HEK293 (cell line): ENCODE data around the gene SAP30L.

Source experiments
- GLI4 ChIP-seq: fragments of 450-650 bp; formaldehyde crosslinking; IDR thresholded peaks from 2 replicates; pipeline ENCODE4 v1.5.1; 2016; ENCODE audit warnings: missing biosample characterization, missing genetic modification characterization
- GLIS2 ChIP-seq: fragments of 450-650 bp; formaldehyde crosslinking; IDR thresholded peaks from 2 replicates; pipeline ENCODE4 v1.5.1; 2016; ENCODE audit warnings: missing biosample characterization, missing genetic modification characterization
- HIC1 ChIP-seq: fragments of 450-650 bp; formaldehyde crosslinking; IDR thresholded peaks from 2 replicates; pipeline ENCODE4 v1.5.1; 2016; ENCODE audit warnings: missing biosample characterization, missing genetic modification characterization
- KLF9 ChIP-seq: fragments of 450-650 bp; formaldehyde crosslinking; IDR thresholded peaks from 2 replicates; pipeline ENCODE4 v1.5.1; 2016; ENCODE audit warnings: missing biosample characterization, missing genetic modification characterization, low read depth
- PATZ1 ChIP-seq: fragments of 450-650 bp; formaldehyde crosslinking; IDR thresholded peaks from 2 replicates; pipeline ENCODE4 v1.5.1; 2016; ENCODE audit warnings: missing biosample characterization, missing genetic modification characterization
- PRDM2 ChIP-seq: fragments of 450-650 bp; formaldehyde crosslinking; IDR thresholded peaks from 2 replicates; pipeline ENCODE4 v1.5.1; 2016; ENCODE audit warnings: missing biosample characterization, missing genetic modification characterization, borderline replicate concordance
- SP2 ChIP-seq: fragments of 450-650 bp; formaldehyde crosslinking; IDR thresholded peaks from 2 replicates; pipeline ENCODE4 v1.5.1; 2016; ENCODE audit warnings: missing biosample characterization, missing genetic modification characterization
- WT1 ChIP-seq: fragments of 450-650 bp; formaldehyde crosslinking; IDR thresholded peaks from 2 replicates; pipeline ENCODE4 v1.5.1; 2016; ENCODE audit warnings: missing biosample characterization, missing genetic modification characterization
- ZBTB10 ChIP-seq: fragments of 450-650 bp; formaldehyde crosslinking; IDR thresholded peaks from 2 replicates; pipeline ENCODE4 v1.5.1; 2016; ENCODE audit warnings: missing biosample characterization, missing genetic modification characterization
- ZBTB21 ChIP-seq: fragments of 450-650 bp; formaldehyde crosslinking; IDR thresholded peaks from 2 replicates; pipeline ENCODE4 v1.5.1; 2017; ENCODE audit warnings: missing biosample characterization, missing genetic modification characterization
- ZBTB48 ChIP-seq: fragments of 450-650 bp; formaldehyde crosslinking; IDR thresholded peaks from 2 replicates; pipeline ENCODE4 v1.5.1; 2016; ENCODE audit warnings: missing biosample characterization, missing genetic modification characterization
- ZNF211 ChIP-seq: fragments of 450-650 bp; formaldehyde crosslinking; IDR thresholded peaks from 2 replicates; pipeline ENCODE4 v1.5.1; 2016; ENCODE audit warnings: low read depth, missing biosample characterization, missing genetic modification characterization
- ZNF311 ChIP-seq: fragments of 450-650 bp; formaldehyde crosslinking; IDR thresholded peaks from 2 replicates; pipeline ENCODE4 v1.5.1; 2017; ENCODE audit warnings: missing biosample characterization, missing genetic modification characterization, borderline replicate concordance
- ZNF394 ChIP-seq: fragments of 450-650 bp; formaldehyde crosslinking; IDR thresholded peaks from 2 replicates; pipeline ENCODE4 v1.5.1; 2016; ENCODE audit warnings: missing biosample characterization, missing genetic modification characterization, mild to moderate bottlenecking, moderate library complexity, borderline replicate concordance
- ZNF510 ChIP-seq: fragments of 450-650 bp; formaldehyde crosslinking; IDR thresholded peaks from 2 replicates; pipeline ENCODE4 v1.5.1; 2018; ENCODE audit warnings: mild to moderate bottlenecking, missing genetic modification characterization, missing biosample characterization; ENCODE audit not compliant: insufficient replicate concordance
- ZNF514 ChIP-seq: fragments of 450-650 bp; formaldehyde crosslinking; IDR thresholded peaks from 2 replicates; pipeline ENCODE4 v1.5.1; 2016; ENCODE audit warnings: missing biosample characterization, missing genetic modification characterization
- ZNF549 ChIP-seq: fragments of 450-650 bp; IDR thresholded peaks from 2 replicates; pipeline ENCODE4 v1.5.1; 2018; ENCODE audit warnings: missing biosample characterization, missing genetic modification characterization, mild to moderate bottlenecking, inconsistent platforms, moderate library complexity
- ZNF561 ChIP-seq: fragments of 450-650 bp; IDR thresholded peaks from 2 replicates; pipeline ENCODE4 v1.5.1; 2018; ENCODE audit warnings: missing biosample characterization, missing genetic modification characterization, borderline replicate concordance
- ZNF600 ChIP-seq: fragments of 450-650 bp; formaldehyde crosslinking; IDR thresholded peaks from 2 replicates; pipeline ENCODE4 v1.5.1; 2016; ENCODE audit warnings: missing biosample characterization, missing genetic modification characterization
- ZNF701 ChIP-seq: fragments of 450-650 bp; formaldehyde crosslinking; IDR thresholded peaks from 2 replicates; pipeline ENCODE4 v1.5.1; 2016; ENCODE audit warnings: missing biosample characterization, missing genetic modification characterization
- ZNF76 ChIP-seq: fragments of 450-650 bp; formaldehyde crosslinking; IDR thresholded peaks from 2 replicates; pipeline ENCODE4; 2016; ENCODE audit warnings: low read depth, missing biosample characterization, missing genetic modification characterization, borderline replicate concordance
- ZNF768 ChIP-seq: fragments of 450-650 bp; formaldehyde crosslinking; IDR thresholded peaks from 2 replicates; pipeline ENCODE4 v1.5.1; 2018; ENCODE audit warnings: missing biosample characterization, mild to moderate bottlenecking, missing genetic modification characterization
- ZSCAN16 ChIP-seq: fragments of 450-650 bp; formaldehyde crosslinking; IDR thresholded peaks from 2 replicates; pipeline ENCODE4 v1.5.1; 2016; ENCODE audit warnings: missing biosample characterization, missing genetic modification characterization
- ZSCAN23 ChIP-seq: fragments of 450-650 bp; formaldehyde crosslinking; IDR thresholded peaks from 2 replicates; pipeline ENCODE4 v1.5.1; 2016; ENCODE audit warnings: missing biosample characterization, missing genetic modification characterization
- ZSCAN30 ChIP-seq: fragments of 450-650 bp; IDR thresholded peaks from 2 replicates; pipeline ENCODE4 v1.5.1; 2018; ENCODE audit warnings: missing biosample characterization, mild to moderate bottlenecking, missing genetic modification characterization, moderate library complexity
- ZXDB ChIP-seq: fragments of 450-650 bp; formaldehyde crosslinking; IDR thresholded peaks from 2 replicates; pipeline ENCODE4 v1.5.1; 2016; ENCODE audit warnings: missing biosample characterization, missing genetic modification characterization

SAP30L gene

GRCh38 chr5:154446195-154447088, 645 bp downstream of the SAP30L start (continued):
- TF ChIP-seq PRDM2 (tag by site-specific recombination) (no peak), ZNF76 (0 out of 2 replicates have a peak, but pooled peaks have one; percentile 14), ZNF549 (tag by site-specific recombination) (no peak), ZNF768 (no peak), WT1 (tag by site-specific recombination) (no peak), HIC1 (tag by site-specific recombination) (peak; percentile 13; the same call in 1 of the 2 replicates), KLF9 (peak; percentile 68; the same call in 1 of the 2 replicates), SP2 (tag by site-specific recombination) (peak; percentile 64; the same call in 1 of the 2 replicates), ZXDB (tag by site-specific recombination) (peak; percentile 12; the same call in 1 of the 2 replicates), ZSCAN23 (tag by site-specific recombination) (no peak), GLI4 (tag by site-specific recombination) (no peak), ZBTB21 (tag by site-specific recombination) (no peak), ZNF701 (tag by site-specific recombination) (no peak), ZNF311 (no peak), ZBTB48 (tag by site-specific recombination) (no peak), PATZ1 (tag by site-specific recombination) (peak; percentile 62), ZBTB10 (tag by site-specific recombination) (0 out of 2 replicates have a peak, but pooled peaks have one; percentile 29), ZNF211 (tag by site-specific recombination) (no peak), ZNF510 (tag by site-specific recombination) (no peak), ZSCAN30 (tag by site-specific recombination) (0 out of 2 replicates have a peak, but pooled peaks have one; percentile 43), GLIS2 (tag by site-specific recombination) (peak; percentile 70; the same call in 1 of the 2 replicates), ZNF514 (tag by site-specific recombination) (no peak), ZSCAN16 (tag by site-specific recombination) (no peak), ZNF394 (tag by site-specific recombination) (no peak), ZNF561 (peak; percentile 49; the same call in 1 of the 2 replicates), ZNF600 (peak; percentile 95)
